Loucy (cell line): ENCODE measurements around the gene PDILT.

ENCODE experiments used
- EZH2phosphoT487 ChIP-seq: fragments of 200-600 bp; IDR thresholded peaks from 2 replicates; pipeline ENCODE4 v1.6.1; 2018; ENCODE audit warnings: antibody characterized with exemption, mild to moderate bottlenecking, moderate library complexity, borderline replicate concordance
- TF ChIP-seq, protein P1 (sequence below): fragments of 200-600 bp; sonication (generic); conservative IDR thresholded peaks from 2 replicates; pipeline ENCODE4 v1.5.1; 2014; ENCODE audit warnings: mild to moderate bottlenecking, antibody characterized with exemption, low read length

DNA sequence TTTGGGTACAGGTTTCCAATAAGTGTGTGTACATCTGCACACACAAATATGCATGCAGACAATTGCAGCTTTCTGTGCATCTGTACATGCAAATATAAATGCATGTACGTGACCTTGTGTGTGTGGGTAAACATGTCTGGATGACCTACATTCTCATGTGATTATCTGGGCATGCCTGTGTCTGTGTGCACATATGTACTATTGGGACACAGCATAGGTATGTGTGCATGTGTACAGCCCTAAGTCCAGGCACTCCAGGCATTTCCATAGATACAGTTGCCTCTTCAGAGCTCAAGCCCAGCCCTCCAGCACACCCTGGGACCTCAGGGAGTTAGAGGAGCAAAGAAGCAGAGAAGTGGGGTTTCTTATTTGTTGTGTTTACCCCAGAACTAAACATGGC, 70.1 kb downstream of the PDILT start:
- TF ChIP-seq, protein P1, sequence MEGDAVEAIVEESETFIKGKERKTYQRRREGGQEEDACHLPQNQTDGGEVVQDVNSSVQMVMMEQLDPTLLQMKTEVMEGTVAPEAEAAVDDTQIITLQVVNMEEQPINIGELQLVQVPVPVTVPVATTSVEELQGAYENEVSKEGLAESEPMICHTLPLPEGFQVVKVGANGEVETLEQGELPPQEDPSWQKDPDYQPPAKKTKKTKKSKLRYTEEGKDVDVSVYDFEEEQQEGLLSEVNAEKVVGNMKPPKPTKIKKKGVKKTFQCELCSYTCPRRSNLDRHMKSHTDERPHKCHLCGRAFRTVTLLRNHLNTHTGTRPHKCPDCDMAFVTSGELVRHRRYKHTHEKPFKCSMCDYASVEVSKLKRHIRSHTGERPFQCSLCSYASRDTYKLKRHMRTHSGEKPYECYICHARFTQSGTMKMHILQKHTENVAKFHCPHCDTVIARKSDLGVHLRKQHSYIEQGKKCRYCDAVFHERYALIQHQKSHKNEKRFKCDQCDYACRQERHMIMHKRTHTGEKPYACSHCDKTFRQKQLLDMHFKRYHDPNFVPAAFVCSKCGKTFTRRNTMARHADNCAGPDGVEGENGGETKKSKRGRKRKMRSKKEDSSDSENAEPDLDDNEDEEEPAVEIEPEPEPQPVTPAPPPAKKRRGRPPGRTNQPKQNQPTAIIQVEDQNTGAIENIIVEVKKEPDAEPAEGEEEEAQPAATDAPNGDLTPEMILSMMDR = no peak
- TF ChIP-seq EZH2phosphoT487 = no peak
